Tibial nerve (tissue), 3 donors: Measurements from ENCODE around the gene DDAH1.

Experiments used
- CTCF ChIP-seq, 5 experiments: fragments of 200-600 bp in 3 of 5; fragments of 450-650 bp in 2 of 5; sonication (generic) in 3 of 5; IDR thresholded peaks; one replicate each; pipeline ENCODE4 v1.5.1; 2016 to 2019; ENCODE audit warnings: antibody characterized with exemption in 5 of 5, mild to moderate bottlenecking in 3 of 5, moderate library complexity in 2 of 5
- POLR2A ChIP-seq, 2 donors: fragments of 450-650 bp; IDR thresholded peaks; one replicate each; pipeline ENCODE4 v1.6.1; 2017; ENCODE audit warnings: antibody characterized with exemption in 2 of 2, mild to moderate bottlenecking in 2 of 2, moderate library complexity in 2 of 2

- TF ChIP-seq CTCF (IDR thresholded peaks at IDR 0.05) (no peak), POLR2A (IDR thresholded peaks at IDR 0.05) (no peak)
Observed at GRCh38 chr1:85502171-85502570, 37.2 kb upstream of the DDAH1 start.
